IMR-90 (cell line): ENCODE results near the gene BTBD9. TPM values are rescaled to one million over a fixed set of nuclear protein-coding genes. Genes with fewer than 3 reads are reported as not detected.

ENCODE experiments used
- ATAC-seq: fragments of 200-7000 bp; cut with Tn5 transposase; 2 replicates; pipeline ENCODE4 v1.9.1; 2020; ENCODE audit warnings: low read depth, mild to moderate bottlenecking, moderate library complexity
- BruUV-seq: library from RNA; stranded (reverse); fragments of 400-500 nt; replicated peaks from 2 replicates; lab custom pipeline; 2021; lab: Mats Ljungman, UMichigan
- CTCF ChIA-PET: fragments of 300-600 bp; formaldehyde crosslinking; extraction: SDS; loops from one replicate; lab custom pipeline; 2021; ENCODE audit warnings: antibody characterized with exemption; lab: Yijun Ruan, JAX
- POLR2A ChIA-PET: fragments of 300-600 bp; sonication (Branson Sonifier 250); formaldehyde crosslinking; loops from one replicate; lab custom pipeline; 2022; ENCODE audit warnings: antibody characterized with exemption; ENCODE audit not compliant: unreplicated experiment; lab: Charles Lee
- DNase-seq: peaks from one replicate; pipeline ENCODE4 v3.0.0; 2013
- H2AFZ ChIP-seq: replicated peaks from 2 replicates; pipeline ENCODE3; 2013; ENCODE audit warnings: low read length, mild to moderate bottlenecking; ENCODE audit not compliant: poor library complexity
- H2AK5ac ChIP-seq: 2 replicates; pipeline ENCODE4 v1.6.1; 2013; ENCODE audit warnings: low read depth, low read length, inconsistent platforms
- H2AK9ac ChIP-seq: replicated peaks from 2 replicates; pipeline ENCODE3; 2013; ENCODE audit warnings: mild to moderate bottlenecking, low read depth, low read length, moderate library complexity; ENCODE audit not compliant: poor library complexity
- H2BK120ac ChIP-seq: 2 replicates; pipeline ENCODE4 v1.6.1; 2013; ENCODE audit warnings: low read depth, low read length, inconsistent platforms
- H2BK15ac ChIP-seq: 3 replicates; pipeline ENCODE4 v1.6.1; 2013; ENCODE audit warnings: low read depth, low read length, inconsistent platforms
- H2BK20ac ChIP-seq: 2 replicates; pipeline ENCODE4 v1.6.1; 2013; ENCODE audit warnings: low read depth, mild to moderate bottlenecking, inconsistent platforms, low read length, moderate library complexity
- H2BK5ac ChIP-seq: 2 replicates; pipeline ENCODE4 v1.6.1; 2013; ENCODE audit warnings: mild to moderate bottlenecking, low read depth, low read length, inconsistent platforms; ENCODE audit not compliant: poor library complexity, severe bottlenecking
- H3K14ac ChIP-seq: replicated peaks from 2 replicates; pipeline ENCODE4 v1.6.1; 2013; ENCODE audit warnings: low read depth, low read length, inconsistent platforms
- H3K18ac ChIP-seq: 2 replicates; pipeline ENCODE4 v1.6.1; 2013; ENCODE audit warnings: low read depth, low read length, control low read depth
- H3K23ac ChIP-seq: 2 replicates; pipeline ENCODE4 v1.6.1; 2013; ENCODE audit warnings: low read depth, low read length, inconsistent platforms
- H3K27ac ChIP-seq: 2 replicates; pipeline ENCODE4 v1.5.1; 2013; ENCODE audit warnings: mild to moderate bottlenecking, control low read depth, low read length; ENCODE audit not compliant: insufficient read depth
- H3K27me3 ChIP-seq: 2 replicates; pipeline ENCODE4 v1.6.1; 2013; ENCODE audit warnings: low read length; ENCODE audit not compliant: control insufficient read depth, insufficient read depth
- H3K36me3 ChIP-seq: 2 replicates; pipeline ENCODE4 v1.6.1; 2013; ENCODE audit warnings: low read length, mixed read lengths; ENCODE audit not compliant: control insufficient read depth, insufficient read depth
- H3K4ac ChIP-seq: 2 replicates; pipeline ENCODE4 v1.6.1; 2013; ENCODE audit warnings: low read depth, low read length, inconsistent platforms
- H3K4me1 ChIP-seq: 2 replicates; pipeline ENCODE4 v1.6.1; 2013; ENCODE audit warnings: low read length, mixed read lengths; ENCODE audit not compliant: control insufficient read depth, insufficient read depth
- H3K4me2 ChIP-seq: 2 replicates; pipeline ENCODE4 v1.6.1; 2013; ENCODE audit warnings: low read depth, mild to moderate bottlenecking, control low read depth, low read length, moderate library complexity
- H3K4me3 ChIP-seq: 2 replicates; pipeline ENCODE4 v1.5.1; 2013; ENCODE audit warnings: low read depth, mild to moderate bottlenecking, control low read depth, low read length, moderate library complexity; ENCODE audit not compliant: insufficient read depth
- H3K56ac ChIP-seq: 2 replicates; pipeline ENCODE4 v1.6.1; 2013; ENCODE audit warnings: low read length, inconsistent platforms; ENCODE audit not compliant: insufficient read depth; ENCODE audit errors: extremely low read depth
- H3K79me1 ChIP-seq, 2 experiments: 2 replicates each; pipeline ENCODE4 v1.6.1; 2013; ENCODE audit warnings: low read length in 2 of 2, inconsistent platforms in 1 of 2, low read depth in 1 of 2
- H3K9ac ChIP-seq: 2 replicates; pipeline ENCODE4 v1.6.1; 2013; ENCODE audit warnings: low read depth, low read length, control low read depth
- H3K9me1 ChIP-seq: 2 replicates; pipeline ENCODE4 v1.6.1; 2013; ENCODE audit warnings: low read length, inconsistent platforms; ENCODE audit not compliant: insufficient read depth
- H3K9me3 ChIP-seq: 2 replicates; pipeline ENCODE4 v1.6.1; 2013; ENCODE audit warnings: low read length; ENCODE audit not compliant: control insufficient read depth, insufficient read depth
- H4K20me1 ChIP-seq: 2 replicates; pipeline ENCODE4 v1.6.1; 2013; ENCODE audit warnings: low read length, inconsistent platforms; ENCODE audit not compliant: insufficient read depth
- H4K5ac ChIP-seq: 2 replicates; pipeline ENCODE4 v1.6.1; 2013; ENCODE audit warnings: mild to moderate bottlenecking, low read depth, low read length, control low read depth
- H4K8ac ChIP-seq, 2 experiments: 2 replicates each; pipeline ENCODE4 v1.6.1; 2013; ENCODE audit warnings: low read depth in 2 of 2, low read length in 2 of 2, control low read depth in 1 of 2, inconsistent platforms in 1 of 2
- H4K91ac ChIP-seq: 2 replicates; pipeline ENCODE4 v1.6.1; 2013; ENCODE audit warnings: low read depth, low read length, inconsistent platforms; ENCODE audit not compliant: insufficient read depth
- CHD1 ChIP-seq: IDR thresholded peaks from 2 replicates; pipeline ENCODE4 v1.6.1; 2012; ENCODE audit warnings: low read depth, low read length, improper control_type of control experiment
- FOS ChIP-seq: fragments of 150-350 bp; IDR thresholded peaks from 2 replicates; pipeline ENCODE4 v1.6.1; 2016; ENCODE audit warnings: low read depth, low read length
- MAZ ChIP-seq: IDR thresholded peaks from 2 replicates; pipeline ENCODE4 v1.6.1; 2012; ENCODE audit warnings: low read depth, mild to moderate bottlenecking, low read length, improper control_type of control experiment, moderate library complexity, borderline replicate concordance
- NFE2L2 ChIP-seq: fragments of 150-350 bp; IDR thresholded peaks from 2 replicates; pipeline ENCODE4 v1.6.1; 2016; ENCODE audit warnings: low read depth, mild to moderate bottlenecking, low read length
- RAD21 ChIP-seq: IDR thresholded peaks from 2 replicates; pipeline ENCODE4 v1.6.1; 2012; ENCODE audit warnings: low read length, improper control_type of control experiment
- WGBS, 2 experiments: methylation state at CpG; one replicate each; pipeline versions ENCODE4 v1.1.5 to v1.1.7; 2013; ENCODE audit warnings: missing lambda C conversion rate in 2 of 2; ENCODE audit not compliant: insufficient read length in 1 of 2; ENCODE audit errors: extremely low coverage in 2 of 2; 5-methylcytosine and 5-hydroxymethylcytosine counted together
- dilution Hi-C: fragments of 300-500 bp; cut with HindIII; formaldehyde crosslinking; loops from one replicate; pipeline ENCODE4 v1.14.3; 2018; ENCODE audit warnings: low sequenced_read_pairs; ENCODE audit not compliant: unreplicated experiment
- in situ Hi-C: fragments of 300-500 bp; cut with MboI; formaldehyde crosslinking; loops from 3 replicates; pipeline ENCODE4 v1.14.3; 2019; ENCODE audit warnings: low sequenced_read_pairs, inconsistent platforms, mixed read lengths
- intact Hi-C: fragments of 100-400 bp; cut with micrococcal nuclease; formaldehyde crosslinking; loops from 2 replicates; pipeline ENCODE4 v1.10.0; 2022
- polyA plus RNA-seq, 3 experiments: library from polyadenylated mRNA; depleted of rRNA; stranded (reverse); fragments of >200 nt; gene quantifications; 2 replicates each; pipeline ENCODE4 v1.2.3, GENCODE V29; 2012; ENCODE audit warnings: low replicate concordance in 1 of 3
- total RNA-seq: library from RNA; depleted of rRNA; stranded (reverse); fragments of >200 nt; gene quantifications from 2 replicates; pipeline ENCODE4 v1.2.3, GENCODE V29; 2012

BTBD9 gene
- total and polyA plus RNA-seq, 2 of the 4 experiments (the other 2 are of a cell fraction) = 4.1 to 22.0 TPM

DNA sequence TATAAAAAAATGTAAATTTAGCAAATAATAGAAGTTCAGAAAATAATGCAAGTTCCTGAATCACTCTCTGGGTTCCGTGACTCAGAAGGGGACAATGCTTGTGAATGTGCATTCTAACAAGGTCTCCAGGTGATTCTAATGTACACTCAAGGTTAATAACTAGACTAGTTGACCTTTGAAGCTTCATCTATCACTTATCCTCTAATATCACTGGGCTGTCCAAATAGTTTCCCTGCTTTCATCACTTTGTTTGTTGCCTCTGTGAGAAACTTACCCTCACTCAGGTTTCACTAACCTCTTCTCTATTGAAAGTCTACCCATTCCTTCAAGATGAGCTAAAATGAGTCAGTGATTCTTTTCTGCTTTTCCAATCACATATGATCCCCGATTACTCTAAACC, 189.0 kb downstream of the BTBD9 start:
- no peak overlapping the region for H4K91ac ChIP-seq
- TF ChIP-seq MAZ (no peak), NFE2L2 (no peak), RAD21 (no peak), CHD1 (no peak), FOS (no peak)
- no peak overlapping the region for H4K8ac ChIP-seq
- no peak overlapping the region for H2BK15ac ChIP-seq
- no peak overlapping the region for H3K18ac ChIP-seq
- no peak overlapping the region for H2AFZ ChIP-seq
- no CpG with 5 or more reads among the region's 2 CpGs for WGBS, 2 experiments
- no peak overlapping the region for H4K5ac ChIP-seq
- no peaks in the 10 kb centered on the region for H3K79me1 ChIP-seq
- no peak overlapping the region for H2BK5ac ChIP-seq
- H3K4me1 ChIP-seq = peaks cover 2% of the 10 kb centered on the region; the same call in 1 of the 2 replicates
- CTCF ChIA-PET = no interaction called here
- no peak overlapping the region for H3K27ac ChIP-seq
- H2BK20ac ChIP-seq = no peak overlapping the region
- H3K36me3 ChIP-seq = no peaks in the 10 kb centered on the region
- H2AK9ac ChIP-seq = no peak overlapping the region
- intact Hi-C loops (no loop called here), dilution Hi-C loops (no loop called here), in situ Hi-C loops (no loop called here)
- no peak overlapping the region for H3K14ac ChIP-seq
- POLR2A ChIA-PET = no interaction called here
- H3K9me1 ChIP-seq = no peaks in the 10 kb centered on the region
- H2BK120ac ChIP-seq = no peak overlapping the region
- no peaks in the 10 kb centered on the region for H3K9me3 ChIP-seq
- DNase-seq (no peak), ATAC-seq (no peak)
- no peak overlapping the region for H3K23ac ChIP-seq
- no peak overlapping the region for H3K4me2 ChIP-seq
- H3K4ac ChIP-seq = no peak overlapping the region
- no peaks in the 10 kb centered on the region for H4K20me1 ChIP-seq
- H3K9ac ChIP-seq = no peak overlapping the region
- H2AK5ac ChIP-seq = no peak overlapping the region
- H3K27me3 ChIP-seq = no peaks in the 10 kb centered on the region
- BruUV-seq = no TSS peak
- H3K4me3 ChIP-seq = no peak overlapping the region
- H3K56ac ChIP-seq = no peak overlapping the region
